Suprapubic skin (tissue), 4 donors: ENCODE results near the gene SPATA7. TPM values are rescaled to one million over a fixed set of nuclear protein-coding genes. Genes with fewer than 3 reads are reported as not detected.

Experiments used
- DNase-seq, 2 donors: peaks; one replicate each; pipeline ENCODE4 v3.0.0-alpha.2; 2019; ENCODE audit warnings: low spot score in 2 of 2
- H3K27ac ChIP-seq: fragments of 200-600 bp; sonication (generic); one replicate; pipeline ENCODE4 v1.5.1; 2019
- H3K27me3 ChIP-seq: fragments of 200-600 bp; sonication (generic); one replicate; pipeline ENCODE4 v1.5.1; 2019
- H3K36me3 ChIP-seq: fragments of 200-600 bp; sonication (generic); one replicate; pipeline ENCODE4 v1.5.1; 2019
- H3K4me1 ChIP-seq: fragments of 200-600 bp; sonication (generic); one replicate; pipeline ENCODE4 v1.5.1; 2019
- H3K4me3 ChIP-seq: fragments of 200-600 bp; sonication (generic); one replicate; pipeline ENCODE4 v1.5.1; 2019; ENCODE audit warnings: mild to moderate bottlenecking
- H3K9me3 ChIP-seq: fragments of 200-600 bp; sonication (generic); one replicate; pipeline ENCODE4 v1.5.1; 2019
- EP300 ChIP-seq: sonication (generic); formaldehyde crosslinking; IDR thresholded peaks from one replicate; pipeline ENCODE4 v1.6.1; 2017; ENCODE audit warnings: antibody characterized with exemption
- POLR2A ChIP-seq, 2 donors: fragments of 450-650 bp; IDR thresholded peaks; one replicate each; pipeline ENCODE4 v1.6.1; 2017; ENCODE audit warnings: antibody characterized with exemption in 2 of 2, mild to moderate bottlenecking in 2 of 2, moderate library complexity in 2 of 2
- POLR2AphosphoS5 ChIP-seq, 3 donors: sonication (generic); formaldehyde crosslinking; IDR thresholded peaks; one replicate each; pipeline ENCODE4 v1.6.1; 2017; ENCODE audit warnings: antibody characterized with exemption in 3 of 3
- WGBS: methylation state at CpG from one replicate; pipeline ENCODE4 v1.1.5; 2018; 5-methylcytosine and 5-hydroxymethylcytosine counted together
- total RNA-seq, 4 donors: library from RNA; depleted of rRNA; stranded (reverse); fragments of >200 nt; gene quantifications; one replicate each; pipeline ENCODE4 v1.1.0, GENCODE V29; 2016
- TF ChIP-seq, protein P1 (sequence below), 2 donors: fragments of 200-600 bp in 1 of 2; fragments of 450-650 bp in 1 of 2; sonication (generic) in 1 of 2; IDR thresholded peaks; one replicate each; pipeline ENCODE4 v1.5.1; 2016 to 2019; ENCODE audit warnings: antibody characterized with exemption in 2 of 2, mild to moderate bottlenecking in 1 of 2, moderate library complexity in 1 of 2

SPATA7 gene
- total RNA-seq, 4 donors from 2014 or later = 10.7 to 12.4 (median 11.6) TPM

DNA sequence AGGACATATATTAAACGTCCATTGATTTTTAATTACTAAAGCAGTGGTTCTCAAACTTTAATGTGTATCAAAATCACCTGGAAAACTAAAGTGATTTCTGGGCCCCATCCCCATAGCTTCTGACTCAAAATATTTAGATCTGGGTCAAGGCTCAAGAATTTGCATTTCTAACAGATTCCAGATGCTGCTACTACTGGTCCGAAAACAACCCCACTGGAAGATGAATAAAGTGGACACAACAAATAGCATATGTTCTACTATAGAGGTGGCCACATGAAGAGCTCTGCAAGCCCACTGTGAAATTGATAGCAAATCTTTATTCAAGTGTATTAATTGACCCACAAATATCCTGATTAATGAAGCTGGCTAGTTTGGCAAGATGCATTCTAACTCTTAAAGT lies 69.4 kb downstream of the SPATA7 start:
- Histone ChIP-seq H3K9me3 (no peaks in the 10 kb centered on the region), H3K36me3 (peaks cover 27% of the 10 kb centered on the region), H3K4me1 (no peaks in the 10 kb centered on the region), H3K27me3 (no peaks in the 10 kb centered on the region), H3K27ac (no peak overlapping the region), H3K4me3 (no peak overlapping the region)
- WGBS = 73% methylated on average over 2 of the region's 2 CpGs
- TF ChIP-seq, protein P1, sequence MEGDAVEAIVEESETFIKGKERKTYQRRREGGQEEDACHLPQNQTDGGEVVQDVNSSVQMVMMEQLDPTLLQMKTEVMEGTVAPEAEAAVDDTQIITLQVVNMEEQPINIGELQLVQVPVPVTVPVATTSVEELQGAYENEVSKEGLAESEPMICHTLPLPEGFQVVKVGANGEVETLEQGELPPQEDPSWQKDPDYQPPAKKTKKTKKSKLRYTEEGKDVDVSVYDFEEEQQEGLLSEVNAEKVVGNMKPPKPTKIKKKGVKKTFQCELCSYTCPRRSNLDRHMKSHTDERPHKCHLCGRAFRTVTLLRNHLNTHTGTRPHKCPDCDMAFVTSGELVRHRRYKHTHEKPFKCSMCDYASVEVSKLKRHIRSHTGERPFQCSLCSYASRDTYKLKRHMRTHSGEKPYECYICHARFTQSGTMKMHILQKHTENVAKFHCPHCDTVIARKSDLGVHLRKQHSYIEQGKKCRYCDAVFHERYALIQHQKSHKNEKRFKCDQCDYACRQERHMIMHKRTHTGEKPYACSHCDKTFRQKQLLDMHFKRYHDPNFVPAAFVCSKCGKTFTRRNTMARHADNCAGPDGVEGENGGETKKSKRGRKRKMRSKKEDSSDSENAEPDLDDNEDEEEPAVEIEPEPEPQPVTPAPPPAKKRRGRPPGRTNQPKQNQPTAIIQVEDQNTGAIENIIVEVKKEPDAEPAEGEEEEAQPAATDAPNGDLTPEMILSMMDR (IDR thresholded peaks at IDR 0.05) = no peak
- no peak for TF ChIP-seq POLR2AphosphoS5 (IDR thresholded peaks at IDR 0.05)
- TF ChIP-seq POLR2A (IDR thresholded peaks at IDR 0.05) = no peak
- TF ChIP-seq EP300 = no peak
- no peak for DNase-seq

DNA sequence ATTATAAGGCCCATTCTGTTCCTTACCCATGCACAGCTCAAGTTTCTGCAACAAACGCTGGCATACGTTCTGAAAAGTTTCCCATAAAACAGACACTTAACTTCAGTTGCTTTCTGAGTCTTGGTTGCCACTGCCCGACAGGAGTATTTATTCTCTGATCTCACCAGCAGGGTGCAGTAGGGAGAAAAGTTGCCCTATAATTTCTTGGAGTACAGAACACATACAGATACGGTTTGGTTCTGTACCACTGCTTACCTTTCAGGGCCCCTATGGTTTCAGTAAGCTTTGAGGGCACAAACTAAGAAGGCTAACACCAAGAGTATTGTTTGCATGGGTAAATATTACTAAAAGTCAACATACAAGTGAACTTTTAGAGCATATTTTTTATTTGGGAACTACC lies 77.9 kb downstream of the SPATA7 start:
- Histone ChIP-seq H3K27ac (no peak overlapping the region), H3K27me3 (no peaks in the 10 kb centered on the region), H3K4me3 (no peak overlapping the region), H3K4me1 (no peaks in the 10 kb centered on the region), H3K9me3 (no peaks in the 10 kb centered on the region), H3K36me3 (peaks cover 44% of the 10 kb centered on the region)
- WGBS = 81% methylated on average over 4 of the region's 4 CpGs
- TF ChIP-seq, protein P1 (IDR thresholded peaks at IDR 0.05) = peak in 1 of 2 donors; percentile 11
- no peak for TF ChIP-seq POLR2A (IDR thresholded peaks at IDR 0.05)
- no peak for DNase-seq

GRCh38 chr14:88468406-88468805 lies 82.9 kb downstream of the SPATA7 start:
- no peak for DNase-seq
- no peaks in the 10 kb centered on the region for H3K9me3 ChIP-seq
- no peak overlapping the region for H3K4me3 ChIP-seq
- no peak overlapping the region for H3K27ac ChIP-seq
- H3K27me3 ChIP-seq = no peaks in the 10 kb centered on the region
- H3K4me1 ChIP-seq = no peaks in the 10 kb centered on the region
- H3K36me3 ChIP-seq = peaks cover 72% of the 10 kb centered on the region
- WGBS = 75% methylated on average over 1 of the region's 1 CpG
- TF ChIP-seq EP300 (no peak), POLR2A (IDR thresholded peaks at IDR 0.05) (no peak), POLR2AphosphoS5 (IDR thresholded peaks at IDR 0.05) (no peak)
- TF ChIP-seq, protein P1 (IDR thresholded peaks at IDR 0.05) = no peak

GRCh38 chr14:88470542-88471440 lies 85.3 kb downstream of the SPATA7 start:
- 88% methylated on average over 7 of the region's 7 CpGs for WGBS
- peaks cover 65% of the 10 kb centered on the region for H3K36me3 ChIP-seq

DNA sequence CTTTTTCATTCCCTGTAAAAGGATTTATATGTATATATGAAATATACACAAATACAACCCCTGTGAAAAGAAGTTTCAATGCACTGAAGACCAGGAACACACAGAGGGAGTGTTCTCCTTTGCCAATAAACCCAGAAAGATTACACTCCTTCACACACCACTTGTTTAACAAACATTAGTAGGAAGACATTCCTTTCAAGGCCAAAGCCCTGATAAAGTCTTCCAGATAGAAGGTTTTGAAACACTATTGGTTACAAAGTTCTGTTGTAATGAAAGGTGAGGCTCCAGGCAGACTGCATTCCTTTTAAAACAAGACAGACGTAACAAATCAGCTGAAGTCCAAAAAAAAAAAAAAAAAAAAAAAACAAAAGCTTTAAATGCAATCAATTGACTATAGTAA lies 88.3 kb downstream of the SPATA7 start:
- no peak for TF ChIP-seq POLR2A (IDR thresholded peaks at IDR 0.05)
- TF ChIP-seq, protein P1 (IDR thresholded peaks at IDR 0.05) = no peak
- TF ChIP-seq POLR2AphosphoS5 (IDR thresholded peaks at IDR 0.05) = no peak
- no peak for TF ChIP-seq EP300
- no peak for DNase-seq
- no peaks in the 10 kb centered on the region for H3K27me3 ChIP-seq
- H3K4me1 ChIP-seq = peaks cover 5% of the 10 kb centered on the region
- H3K36me3 ChIP-seq = peaks cover 55% of the 10 kb centered on the region
- no peaks in the 10 kb centered on the region for H3K9me3 ChIP-seq
- H3K27ac ChIP-seq = no peak overlapping the region
- WGBS = 65% methylated on average over 1 of the region's 1 CpG
- H3K4me3 ChIP-seq = no peak overlapping the region

More at GRCh38 chr14:88470542-88471440, 85.3 kb downstream of the SPATA7 start:
- no peak overlapping the region for H3K4me3 ChIP-seq
- H3K4me1 ChIP-seq = no peaks in the 10 kb centered on the region
- H3K27ac ChIP-seq = no peak overlapping the region
- no peaks in the 10 kb centered on the region for H3K27me3 ChIP-seq
- no peak for DNase-seq
- no peaks in the 10 kb centered on the region for H3K9me3 ChIP-seq
- TF ChIP-seq EP300 (no peak), POLR2A (IDR thresholded peaks at IDR 0.05) (no peak), POLR2AphosphoS5 (IDR thresholded peaks at IDR 0.05) (no peak)
- TF ChIP-seq, protein P1 (IDR thresholded peaks at IDR 0.05) = no peak
